Measurements from ENCODE around the gene HHIPL2.
"Not testable (repeated sequence)": the region's sequence is repeated elsewhere in the genome, so short reads cannot be mapped to it uniquely, and the experiment has no call there.

HHIPL2 gene

DNA sequence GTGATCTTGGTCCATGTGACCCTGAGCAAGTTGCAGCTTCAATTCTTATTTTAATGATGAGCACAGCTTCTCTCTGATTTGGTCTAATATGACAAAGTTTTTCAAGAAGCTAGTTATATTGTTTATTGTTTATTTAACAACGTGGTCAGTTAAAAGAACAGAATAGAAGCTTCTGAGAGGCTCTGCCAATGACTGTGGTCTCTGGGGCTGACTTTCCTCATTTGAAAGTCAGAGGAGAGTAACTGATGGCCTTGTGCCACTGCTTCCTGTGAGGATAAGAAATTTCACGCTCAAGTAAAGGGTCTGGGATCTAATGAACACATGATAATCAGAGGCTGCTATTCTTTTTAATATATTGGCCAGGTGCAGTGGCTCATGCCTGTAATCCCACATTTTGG, 7.3 kb downstream of the HHIPL2 start:
- no peak for DNase-seq (ENCODE audit: low read depth in 2 of 2)

GRCh38 chr1:222539951-222540597, 7.8 kb downstream of the HHIPL2 start:
- DNase-seq (ENCODE audit: low read depth in 2 of 2) = no peak

DNA sequence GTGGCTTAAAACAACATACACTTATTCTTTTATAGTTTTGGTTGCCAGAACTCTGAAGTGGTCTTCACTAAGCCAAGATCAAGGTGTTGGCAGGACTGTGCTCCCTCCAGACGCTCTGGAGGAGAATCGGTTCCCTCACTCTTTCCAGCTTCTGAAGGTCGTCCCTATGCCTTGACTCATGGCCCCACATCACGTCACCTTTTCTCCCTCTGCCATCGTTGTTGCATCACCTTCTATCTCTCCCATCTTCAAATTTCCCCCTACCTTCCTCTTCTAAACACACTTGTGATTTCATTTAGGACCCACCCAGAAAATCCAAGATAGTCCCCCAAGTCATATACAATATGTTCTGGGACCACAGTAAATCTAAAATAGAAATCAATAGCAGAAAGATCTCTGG, 12.4 kb downstream of the HHIPL2 start:
- no peak for DNase-seq (ENCODE audit: low read depth in 2 of 2)

DNA sequence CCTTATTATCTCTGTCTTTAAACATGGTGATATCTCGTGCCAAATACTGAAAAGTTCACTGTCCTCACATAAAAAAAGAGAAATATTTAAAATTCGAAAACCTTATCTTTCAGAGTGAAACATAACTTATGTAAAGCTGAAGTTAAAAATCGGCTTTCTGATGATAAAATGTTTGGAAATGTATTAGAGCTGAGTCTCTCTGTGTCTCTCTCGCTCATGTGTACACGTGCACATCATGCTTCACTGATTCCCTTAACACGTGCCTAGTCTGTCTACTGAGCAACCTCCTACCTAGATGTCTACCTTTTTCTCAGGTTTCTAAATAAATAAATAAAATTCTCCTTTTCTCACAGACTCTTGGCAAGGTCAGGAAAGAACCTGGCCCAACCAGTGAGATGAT, 17.1 kb downstream of the HHIPL2 start:
- no peak for DNase-seq (ENCODE audit: low read depth in 2 of 2)

DNA sequence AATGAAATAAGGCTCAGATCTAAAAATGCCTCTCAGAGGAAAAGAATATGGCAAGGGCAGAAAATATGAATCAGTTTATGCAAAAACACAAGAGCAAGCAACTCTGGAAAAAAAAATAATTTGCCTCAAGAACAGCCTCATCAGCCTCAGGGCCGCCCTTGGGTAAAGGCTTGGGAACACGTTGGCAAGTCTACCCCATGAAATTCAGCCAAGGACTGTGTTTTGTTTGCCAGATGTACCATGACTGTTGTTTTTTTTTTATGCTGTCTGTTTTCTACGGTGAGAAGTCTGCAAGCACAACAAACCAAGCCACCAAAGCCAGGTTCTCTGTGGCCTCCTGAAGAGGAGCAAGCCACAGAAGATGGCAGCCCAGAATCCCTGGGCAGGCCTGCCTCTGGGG, 18.0 kb downstream of the HHIPL2 start:
- DNase-seq (ENCODE audit: low read depth in 2 of 2) = no peak

GRCh38 chr1:222529181-222529580, 18.7 kb downstream of the HHIPL2 start:
- DNase-seq (ENCODE audit: low read depth in 2 of 2) = no peak

- DNase-seq (ENCODE audit: low read depth in 2 of 2) = no peak
Measured at GRCh38 chr1:222525951-222526350, 22.0 kb downstream of the HHIPL2 start.

- no peak for DNase-seq (ENCODE audit: low read depth in 2 of 2)
Measured at GRCh38 chr1:222523852-222524251, 24.1 kb downstream of the HHIPL2 start.

- DNase-seq (ENCODE audit: low read depth in 2 of 2) = no peak
Measured at GRCh38 chr1:222522105-222522915, 25.6 kb downstream of the HHIPL2 start.

GRCh38 chr1:222521299-222522104, 26.4 kb downstream of the HHIPL2 start:
- DNase-seq (ENCODE audit: low read depth in 2 of 2) = no peak

DNA sequence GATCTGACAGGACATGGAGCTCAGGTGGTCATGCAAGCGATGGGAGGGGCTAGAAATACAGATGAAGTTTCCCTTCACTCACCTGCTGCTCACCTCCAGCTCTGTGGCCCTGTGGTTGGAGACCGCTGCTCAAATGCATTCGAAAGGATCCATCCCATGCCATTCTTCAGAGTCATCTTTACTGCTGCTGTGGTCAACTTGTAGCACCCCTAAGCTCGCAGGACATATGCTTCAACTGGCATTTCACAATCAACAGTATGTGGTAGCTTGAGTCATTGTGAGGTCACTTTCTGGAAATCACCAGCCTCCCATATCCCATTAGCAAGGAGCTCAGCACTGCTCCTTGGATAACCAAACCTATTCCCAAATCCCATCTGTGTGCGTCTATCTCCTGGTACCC, 58.4 kb downstream of the HHIPL2 start:
- DNase-seq (ENCODE audit: low read depth in 2 of 2) = not testable (repeated sequence)

DNA sequence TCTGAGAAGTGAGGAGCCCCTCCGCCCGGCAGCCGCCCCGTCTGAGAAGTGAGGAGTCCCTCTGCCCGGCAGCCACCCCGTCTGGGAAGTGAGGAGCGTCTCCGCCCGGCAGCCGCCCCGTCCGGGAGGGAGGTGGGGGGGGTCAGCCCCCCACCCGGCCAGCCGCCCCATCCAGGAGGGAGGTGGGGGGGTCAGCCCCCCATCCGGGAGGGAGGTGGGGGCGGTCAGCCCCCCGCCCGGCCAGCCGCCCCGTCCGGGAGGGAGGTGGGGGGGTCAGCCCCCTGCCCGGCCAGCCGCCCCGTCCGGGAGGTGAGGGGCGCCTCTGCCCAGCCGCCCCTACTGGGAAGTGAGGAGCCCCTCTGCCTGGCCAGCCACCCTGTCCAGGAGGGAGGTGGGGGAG, 60.1 kb downstream of the HHIPL2 start:
- not testable (repeated sequence) for DNase-seq (ENCODE audit: low read depth in 2 of 2)

GRCh38 chr1:222484005-222484404, 63.9 kb downstream of the HHIPL2 start:
- not testable (repeated sequence) for DNase-seq (ENCODE audit: low read depth in 2 of 2)

- not testable (repeated sequence) for DNase-seq (ENCODE audit: low read depth in 2 of 2)
Measured at GRCh38 chr1:222479567-222479966, 68.3 kb downstream of the HHIPL2 start.

- DNase-seq (ENCODE audit: low read depth in 2 of 2) = not testable (repeated sequence)
Measured at GRCh38 chr1:222476436-222476835, 71.5 kb downstream of the HHIPL2 start.

DNA sequence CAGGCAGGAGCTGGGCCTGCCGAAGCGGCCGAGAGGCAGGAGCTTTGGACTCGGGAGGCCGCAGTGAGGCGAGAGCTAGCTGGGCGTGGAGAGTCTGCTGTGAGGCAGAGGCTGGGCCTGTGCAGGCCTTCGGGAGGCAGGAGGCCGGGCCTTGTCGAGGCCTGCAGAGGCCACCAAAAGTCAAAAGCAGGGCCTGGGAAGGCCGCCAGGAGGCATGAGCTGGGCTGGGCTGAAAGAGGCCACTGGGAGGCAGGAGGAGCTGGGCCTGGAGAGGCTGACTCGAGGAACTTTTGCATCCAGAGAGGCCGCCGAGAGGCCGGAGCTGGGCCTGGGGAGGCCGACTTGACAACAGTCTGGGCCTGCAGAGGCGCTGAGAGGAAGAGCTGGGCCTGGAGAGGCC, 74.2 kb downstream of the HHIPL2 start:
- not testable (repeated sequence) for DNase-seq (ENCODE audit: low read depth in 2 of 2)

- not testable (repeated sequence) for DNase-seq (ENCODE audit: low read depth in 2 of 2)
Measured at GRCh38 chr1:222472776-222473540, 74.9 kb downstream of the HHIPL2 start.

Measured in stimulated activated CD4-positive, alpha-beta T cell treated with anti-CD3 and anti-CD28 coated beads, Interleukin-4, amount 100 ng/mL, for 48 hours (primary cell).